HG03432 (cell line): ENCODE results near the gene CHRD.

Experiments used
- ATAC-seq: cut with Tn5 transposase; IDR thresholded peaks from one replicate; pipeline ENCODE4 v1.9.1; 2021; ENCODE audit warnings: mild to moderate bottlenecking, moderate library complexity; ENCODE audit not compliant: unreplicated experiment

Gene CHRD

DNA sequence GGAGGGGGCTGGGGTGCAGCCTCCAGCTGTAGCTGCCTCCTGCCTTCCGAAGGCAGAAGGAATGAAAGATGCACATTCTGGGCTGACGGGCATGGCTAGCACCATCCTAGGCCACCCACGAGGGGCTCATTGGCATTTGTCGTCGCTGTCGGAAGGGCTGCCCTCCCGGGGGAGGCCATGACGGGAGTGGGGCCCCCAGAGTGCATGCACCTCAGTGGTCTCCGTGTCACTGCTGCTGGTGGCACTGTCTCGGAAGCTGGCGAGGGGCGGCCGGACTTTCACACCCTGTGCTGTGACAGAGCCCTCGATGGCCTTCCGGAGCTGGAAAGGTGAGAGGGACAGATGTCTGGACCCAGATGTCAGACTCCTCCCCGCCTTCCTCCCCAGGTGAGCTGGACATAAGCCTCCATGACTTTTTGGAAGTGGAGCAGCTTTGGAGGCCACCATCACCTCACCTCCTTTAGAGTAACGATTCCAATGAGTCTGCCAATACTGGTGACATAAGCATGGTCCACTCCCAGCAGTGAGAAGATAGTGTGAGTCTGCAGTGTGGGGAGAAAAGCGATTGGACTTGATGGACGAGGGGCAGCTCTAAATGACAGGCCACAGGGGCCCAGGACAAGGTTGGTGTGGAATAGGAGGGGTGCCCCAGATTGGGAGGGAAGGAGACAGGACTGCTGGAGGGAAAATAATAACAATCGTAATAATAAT is 33.2 kb upstream of the CHRD start:
- ATAC-seq = no peak

DNA sequence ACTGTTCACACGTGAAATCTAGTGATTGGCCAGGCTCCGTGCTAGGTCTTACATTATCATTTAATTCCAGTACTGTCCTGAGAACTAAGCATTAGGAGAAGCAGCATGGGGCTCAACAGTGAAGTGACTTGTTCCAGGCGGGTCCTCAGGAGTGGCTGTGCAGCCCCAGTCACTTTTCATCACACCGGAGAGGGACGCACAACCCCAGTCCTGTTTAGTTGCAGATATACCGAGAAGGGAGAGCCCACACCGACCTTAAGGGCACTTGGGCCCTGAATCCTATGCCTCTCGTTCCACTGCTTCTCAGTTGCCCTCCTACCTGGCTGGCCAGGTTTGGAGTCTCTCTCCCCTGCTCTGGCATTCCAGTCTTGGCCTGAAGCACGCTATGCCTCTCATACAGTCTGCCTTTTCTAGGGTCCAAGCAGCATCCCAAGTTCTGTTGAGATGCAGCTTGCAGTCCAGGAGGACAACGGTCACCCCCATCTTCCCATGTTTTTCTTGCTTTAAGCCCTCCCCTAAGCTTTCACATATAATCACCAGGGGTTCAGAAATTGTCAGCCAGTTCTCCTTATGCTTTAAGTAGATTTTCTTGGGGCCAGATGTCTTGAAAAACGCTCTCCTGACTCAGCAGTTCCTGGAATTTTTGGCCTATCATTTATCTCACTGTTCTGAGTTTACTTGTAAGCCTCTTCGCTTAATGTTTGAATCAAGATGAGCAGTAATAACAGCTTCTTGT is 32.4 kb upstream of the CHRD start:
- ATAC-seq = no peak

DNA sequence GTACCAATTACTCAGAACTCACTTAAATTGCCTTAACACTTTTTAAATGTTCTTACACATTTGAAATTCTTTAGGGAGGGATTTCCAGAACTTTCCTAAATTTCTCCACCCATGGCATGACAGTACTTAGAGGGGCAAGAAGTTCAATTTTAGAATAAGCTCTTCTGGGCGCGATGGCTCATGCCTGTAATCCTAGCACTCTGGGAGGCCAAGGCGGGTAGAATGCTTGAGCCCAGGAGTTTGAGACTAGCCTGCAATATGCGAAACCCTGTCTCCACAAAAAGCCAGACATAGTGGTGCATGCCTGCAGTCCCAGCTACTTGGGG is 31.8 kb upstream of the CHRD start:
- no peak for ATAC-seq

DNA sequence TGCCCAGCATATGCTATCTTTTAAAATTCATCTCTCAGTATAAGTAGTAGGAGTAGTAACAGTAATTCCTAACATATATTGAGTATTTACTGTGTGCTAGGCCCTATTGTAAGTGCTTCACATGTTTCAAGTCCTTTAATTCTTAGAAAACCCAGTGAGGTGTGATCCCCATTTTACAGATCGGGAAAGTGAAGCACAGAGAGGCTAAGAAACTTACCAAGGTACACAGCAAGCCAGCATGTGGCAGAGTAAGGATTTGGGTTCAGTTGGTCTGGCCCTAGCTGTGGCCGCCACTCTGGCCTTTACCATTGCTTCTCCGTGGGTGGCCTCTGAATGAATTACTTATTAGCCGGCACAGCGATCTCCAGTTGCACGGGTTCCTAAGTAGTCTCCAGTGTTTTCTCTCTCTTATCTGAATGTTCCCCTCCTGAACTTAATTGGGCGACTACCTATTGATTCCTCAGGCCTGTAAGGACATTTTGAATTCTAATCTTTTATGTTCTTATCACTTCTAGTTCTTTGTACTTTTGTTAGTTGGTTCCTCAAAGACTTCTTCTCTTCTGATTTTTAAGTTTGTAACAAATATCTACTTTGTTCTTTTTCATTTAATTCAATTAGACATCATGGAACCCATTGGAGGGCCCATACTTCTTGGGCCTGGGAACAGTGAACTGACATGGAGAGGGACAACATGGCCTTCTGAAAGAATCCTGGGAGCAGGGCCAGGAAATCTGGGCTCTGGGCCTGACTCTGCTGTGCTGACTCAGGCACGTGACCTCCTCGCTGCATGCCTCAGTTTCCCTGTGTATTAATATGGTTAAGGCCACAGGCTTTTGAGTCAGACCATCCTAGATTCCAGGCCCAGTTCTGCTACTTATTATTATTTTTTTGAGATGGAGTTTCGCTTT is 30.0 kb upstream of the CHRD start:
- no peak for ATAC-seq

DNA sequence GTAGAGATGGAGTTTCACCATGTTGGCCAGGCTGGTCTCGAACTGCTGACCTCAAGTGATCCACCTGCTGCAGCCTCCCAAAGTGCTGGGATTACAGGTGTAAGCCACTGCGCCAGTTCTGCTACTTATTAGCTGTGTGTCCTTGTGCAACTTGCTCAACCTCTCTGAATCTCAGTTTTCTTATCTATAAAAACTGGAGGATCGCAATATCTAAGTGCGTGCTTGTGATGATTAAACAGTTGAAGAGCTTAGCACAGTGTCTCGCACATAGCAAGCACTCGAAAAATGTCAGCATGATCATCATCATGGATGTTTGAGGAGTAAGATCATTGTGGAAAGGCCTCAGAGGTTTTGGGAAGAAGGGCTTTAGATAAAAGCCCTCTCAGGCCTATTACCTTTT is 29.2 kb upstream of the CHRD start:
- no peak for ATAC-seq

DNA sequence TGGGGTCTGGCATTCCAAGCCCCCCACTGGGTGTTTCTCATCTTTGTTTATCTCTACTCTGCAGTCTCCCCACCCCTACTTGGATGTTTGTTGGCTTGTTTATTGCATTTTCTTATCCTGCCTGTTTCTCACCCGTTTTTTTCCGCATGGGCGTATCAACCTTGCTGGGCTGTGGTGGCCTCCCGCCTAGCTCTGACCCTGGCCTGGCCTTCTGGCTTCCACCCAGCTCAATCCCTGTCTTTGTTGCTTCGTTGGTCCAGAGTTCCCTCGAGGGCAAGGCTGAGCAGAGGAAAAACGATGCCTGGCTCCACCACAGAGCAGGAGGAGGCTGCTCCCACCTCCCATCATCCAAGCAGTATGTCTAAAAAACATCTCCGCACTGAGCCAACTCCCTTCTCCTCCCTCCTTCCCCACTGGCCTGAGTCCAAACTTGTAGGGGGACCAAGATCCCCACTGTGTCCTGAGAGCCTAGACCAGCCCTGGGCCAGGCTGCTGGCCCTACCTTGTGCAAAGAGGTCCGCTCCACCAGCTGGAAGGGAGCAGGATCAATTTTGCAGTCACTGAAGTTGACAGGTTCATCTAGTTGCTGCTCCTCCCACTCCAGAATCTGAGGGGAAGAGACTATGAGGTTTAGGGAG is 28.2 kb upstream of the CHRD start:
- ATAC-seq = no peak

DNA sequence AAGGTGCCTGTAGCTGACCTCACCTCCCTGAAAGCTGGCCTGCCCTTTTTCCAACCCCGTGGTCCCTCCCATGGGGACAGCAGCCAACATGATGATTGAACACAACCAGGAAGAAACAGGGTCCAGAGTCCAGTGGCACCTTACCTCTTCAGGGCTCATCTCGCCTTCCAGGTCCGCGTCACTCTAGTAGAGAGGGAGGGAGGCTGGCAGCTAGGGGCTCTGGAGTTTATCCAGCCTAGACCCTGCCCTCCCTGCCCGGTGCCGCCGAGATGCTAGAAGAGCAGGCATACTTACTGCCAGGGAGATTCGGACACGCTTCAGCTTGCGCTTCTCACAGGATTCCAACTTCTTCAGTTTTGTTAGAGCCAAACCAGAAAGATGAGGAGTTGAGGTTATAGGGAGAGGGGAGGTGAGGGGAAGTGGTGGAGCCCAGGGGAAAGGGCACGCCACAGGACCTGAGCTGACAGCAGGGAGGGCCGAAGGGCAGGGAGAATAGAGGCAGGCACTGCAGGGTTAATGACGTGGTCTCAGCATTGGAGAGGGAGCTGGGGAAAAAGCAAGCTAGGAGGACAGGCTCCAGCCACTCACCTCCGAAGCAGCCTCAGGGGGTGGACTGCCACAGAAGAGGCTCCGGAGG is 27.6 kb upstream of the CHRD start:
- ATAC-seq = no peak

DNA sequence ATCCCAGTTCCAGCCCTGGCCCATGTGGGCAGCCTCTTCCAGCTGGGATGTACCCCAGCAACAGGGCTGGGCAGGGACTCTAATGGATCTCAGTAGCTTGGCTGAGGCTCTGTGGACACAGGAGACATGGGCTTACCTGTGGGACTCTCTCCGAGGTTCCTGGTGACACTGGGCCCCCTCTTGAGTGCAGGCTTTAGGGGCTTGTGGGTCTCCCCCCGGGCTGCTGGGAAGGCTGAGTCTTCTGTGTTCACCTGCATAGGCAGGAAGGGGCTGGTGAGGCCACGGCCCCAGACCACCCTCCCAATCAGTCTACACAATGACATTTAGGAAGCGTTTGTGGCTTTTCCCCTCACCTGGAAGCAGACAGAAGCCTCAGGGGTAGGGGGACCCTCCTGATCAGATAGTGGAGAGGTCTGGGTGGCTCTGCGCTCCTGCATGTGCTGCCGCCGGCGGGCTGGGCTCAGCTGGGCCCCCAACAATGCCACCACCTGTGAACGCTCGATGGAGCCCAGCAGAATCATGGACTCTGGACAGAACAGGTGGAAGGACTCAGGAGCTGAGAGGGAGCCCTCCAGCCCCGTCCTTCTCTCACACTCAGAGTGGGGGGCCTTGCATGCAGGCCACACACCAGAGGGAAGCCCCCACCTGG is 26.8 kb upstream of the CHRD start:
- no peak for ATAC-seq

DNA sequence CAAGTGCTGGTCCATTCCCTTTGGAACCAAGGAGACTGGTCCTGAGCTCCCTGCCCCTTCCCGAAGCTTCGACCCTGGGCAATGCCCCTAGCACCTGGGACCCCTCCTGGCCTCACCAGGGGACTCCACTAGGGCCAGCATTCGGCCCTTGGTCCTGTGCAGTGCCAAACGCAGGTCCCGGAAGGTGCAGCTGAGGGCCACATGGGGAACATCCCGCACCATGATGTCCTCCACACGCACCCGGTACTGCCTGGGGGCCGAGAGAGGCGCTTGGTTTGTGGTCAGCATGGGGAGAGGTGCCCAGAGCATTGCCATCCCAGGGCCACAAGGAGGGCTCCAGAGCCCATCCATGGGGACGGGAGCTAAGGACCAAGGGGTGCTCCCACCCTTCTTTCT is 26.3 kb upstream of the CHRD start:
- no peak for ATAC-seq

DNA sequence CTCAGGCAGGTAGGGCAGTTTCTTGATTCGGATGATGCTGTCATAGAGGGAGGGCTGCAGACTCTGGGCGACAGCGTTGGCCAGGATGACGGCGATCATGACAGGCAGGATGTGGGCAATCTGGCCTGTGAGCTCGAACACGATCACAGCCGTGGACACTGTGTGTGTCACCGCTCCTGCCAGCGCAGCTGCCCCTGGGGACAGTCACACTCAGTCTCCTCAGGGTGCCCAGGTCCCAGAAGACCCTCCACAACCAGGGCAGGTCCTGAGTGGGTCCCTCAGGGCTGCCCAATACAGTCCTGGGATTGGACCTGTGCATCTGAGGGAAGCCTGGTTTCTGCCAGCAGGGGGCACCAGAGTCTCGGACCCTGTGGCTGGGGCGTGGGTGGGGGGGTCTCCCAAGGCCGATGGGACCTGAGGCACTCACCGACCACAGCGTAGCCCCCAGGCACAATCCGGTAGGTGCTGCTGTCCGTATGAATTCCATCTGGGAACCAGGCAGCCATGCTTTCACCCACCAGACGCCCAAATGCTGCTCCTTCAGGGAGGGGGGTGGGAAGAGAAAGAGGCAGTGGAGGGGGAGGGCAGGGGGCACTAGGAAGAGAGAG is 25.6 kb upstream of the CHRD start:
- ATAC-seq = peak; percentile 63

DNA sequence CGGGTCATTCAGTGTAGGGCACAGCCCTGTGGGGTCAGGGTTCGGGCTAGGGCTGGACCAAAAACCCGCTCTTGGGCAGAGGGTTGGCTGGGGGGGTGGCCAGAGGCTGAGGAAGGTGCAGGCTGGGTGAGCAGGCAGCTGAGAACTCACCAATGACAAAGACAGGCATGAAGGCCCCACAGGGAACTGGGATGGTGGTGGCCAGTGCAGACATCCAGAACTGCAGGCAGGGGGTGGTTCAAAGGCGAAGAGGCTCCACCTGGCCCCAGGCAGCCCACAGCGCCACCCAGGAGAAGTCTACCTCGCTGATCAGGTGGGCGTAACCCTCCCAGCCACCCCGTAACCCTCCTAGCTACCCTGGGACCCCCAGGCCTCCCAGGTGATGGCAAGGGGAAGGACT is 25.1 kb upstream of the CHRD start:
- ATAC-seq = no peak

DNA sequence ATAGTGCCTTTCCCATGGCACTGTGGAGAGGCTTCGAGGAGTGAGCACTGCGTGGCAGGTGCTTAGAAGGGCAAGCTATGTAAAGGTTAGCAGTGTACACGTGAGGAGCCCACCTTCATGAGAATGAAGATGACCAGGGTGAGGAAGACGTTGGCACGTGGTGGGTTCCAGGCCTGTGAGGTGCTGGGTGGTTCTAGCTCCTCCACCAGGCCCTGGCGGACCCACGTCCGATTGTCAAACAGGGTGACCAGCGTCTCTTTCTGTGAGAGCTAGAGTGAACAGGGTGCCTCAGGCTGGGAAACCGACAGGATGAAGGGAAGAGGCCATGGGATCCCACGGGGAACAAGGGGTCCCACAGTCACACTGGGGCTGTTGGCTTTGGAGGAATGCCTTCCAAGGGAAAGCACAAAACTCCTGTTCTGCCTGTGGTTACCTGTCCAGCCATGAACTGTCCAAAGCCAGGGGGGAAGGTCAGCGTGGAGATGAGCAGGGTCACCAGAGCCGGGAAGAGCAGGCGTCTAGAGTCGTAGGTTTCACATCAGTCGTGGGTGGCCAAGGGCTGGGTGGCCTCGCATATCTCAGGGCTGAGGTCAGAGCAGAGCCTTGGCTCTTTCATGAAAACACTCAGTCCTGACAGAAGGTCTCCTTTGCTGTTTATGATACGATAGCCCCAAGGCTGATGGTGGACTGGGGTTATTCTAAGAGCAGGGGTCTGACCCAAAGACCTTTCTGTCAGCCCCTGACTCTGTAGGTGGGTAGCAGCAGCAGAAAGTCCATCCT is 24.4 kb upstream of the CHRD start:
- no peak for ATAC-seq

DNA sequence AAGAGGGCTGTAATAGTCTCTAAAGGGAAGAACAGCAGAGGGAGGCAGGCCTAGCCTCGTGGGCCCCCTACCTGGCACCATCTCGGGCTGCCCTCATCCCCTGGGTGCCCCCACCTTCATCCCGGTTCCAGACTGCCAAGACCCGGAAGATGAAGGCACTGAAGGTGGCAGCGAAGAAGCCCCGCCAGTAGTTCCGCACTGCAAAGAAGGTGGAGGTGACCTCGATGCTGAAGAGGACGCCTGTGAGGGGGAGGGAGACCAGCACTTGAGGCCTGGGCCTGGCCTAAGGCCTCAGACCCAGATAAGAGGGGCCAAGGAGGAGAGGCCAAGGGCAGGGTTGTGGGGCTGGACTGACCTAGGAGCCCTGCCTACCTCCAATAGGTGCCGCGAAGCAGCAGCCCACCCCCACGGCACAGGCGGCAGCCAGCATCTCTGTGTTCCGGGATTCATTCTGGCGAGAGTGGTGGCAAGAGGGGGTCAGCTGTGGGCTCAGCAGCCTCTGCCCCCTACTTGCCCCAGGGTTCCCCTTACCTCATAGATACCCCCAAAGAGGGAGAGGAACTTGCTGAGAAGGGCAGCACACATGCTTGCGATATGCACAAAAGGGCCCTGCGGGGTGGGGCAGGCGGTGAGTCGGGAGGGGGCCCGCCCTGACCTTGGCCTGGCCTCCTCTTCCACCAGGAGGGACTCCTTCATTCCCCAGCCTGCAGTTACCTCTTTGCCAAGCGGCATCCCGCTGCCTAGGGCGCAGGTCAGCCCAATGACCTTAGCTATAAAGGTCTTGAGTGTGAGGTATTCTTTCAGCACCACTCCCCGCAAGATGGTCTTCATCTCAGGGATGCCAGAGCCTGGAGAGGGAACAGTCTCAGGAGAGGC is 22.4 kb upstream of the CHRD start:
- ATAC-seq = no peak

DNA sequence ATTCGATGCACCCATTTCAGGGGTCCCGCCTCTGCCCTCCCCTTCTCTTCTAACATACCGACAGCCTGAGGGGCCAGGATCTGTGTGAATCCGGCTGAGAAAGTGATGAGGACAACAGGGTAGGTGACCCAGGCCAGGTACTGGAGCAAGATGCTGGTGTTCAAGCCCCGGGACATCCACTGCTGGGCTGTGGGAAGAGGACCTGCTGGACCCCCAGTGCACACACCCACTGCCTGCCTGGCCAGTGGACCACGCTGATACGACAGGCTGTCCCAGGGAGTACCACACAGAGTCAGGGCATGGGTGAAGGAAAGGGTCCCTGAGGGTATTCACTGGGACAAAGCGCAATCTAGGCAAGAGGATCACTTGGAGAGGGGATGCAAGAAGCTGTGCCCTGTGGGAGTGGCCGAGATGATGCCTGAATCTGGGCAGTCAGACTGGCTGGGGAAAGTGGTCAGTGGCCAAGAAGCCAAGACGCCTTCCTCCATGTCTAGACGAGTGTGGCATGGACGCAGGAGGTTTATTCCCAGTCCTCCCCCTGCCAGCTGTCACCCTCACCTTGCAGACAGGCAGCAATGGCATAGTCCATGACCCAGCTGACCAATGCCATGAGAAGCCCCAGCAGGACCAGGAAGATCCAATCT is 21.6 kb upstream of the CHRD start:
- ATAC-seq = no peak

DNA sequence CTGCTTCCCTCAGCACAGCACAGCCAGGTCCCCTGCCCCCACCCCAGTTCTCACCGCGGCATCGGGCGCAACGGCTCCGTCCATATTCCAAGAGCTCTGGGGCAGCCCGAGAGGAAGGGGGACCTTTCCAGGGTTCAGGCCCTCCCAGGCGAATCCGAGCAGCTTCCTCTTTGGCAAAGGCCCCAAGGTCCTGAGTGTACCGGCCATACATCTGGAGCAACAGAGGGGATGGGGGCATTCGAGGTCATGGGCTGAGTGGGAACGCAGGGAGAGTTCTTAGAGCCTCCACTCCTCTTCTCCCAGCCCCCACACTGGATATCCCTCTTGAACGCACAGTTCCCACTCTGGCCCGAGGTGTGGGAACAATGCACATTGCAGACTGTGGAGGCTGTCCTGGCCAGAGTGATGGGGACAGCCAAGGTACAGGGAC is 20.9 kb upstream of the CHRD start:
- ATAC-seq = no peak

DNA sequence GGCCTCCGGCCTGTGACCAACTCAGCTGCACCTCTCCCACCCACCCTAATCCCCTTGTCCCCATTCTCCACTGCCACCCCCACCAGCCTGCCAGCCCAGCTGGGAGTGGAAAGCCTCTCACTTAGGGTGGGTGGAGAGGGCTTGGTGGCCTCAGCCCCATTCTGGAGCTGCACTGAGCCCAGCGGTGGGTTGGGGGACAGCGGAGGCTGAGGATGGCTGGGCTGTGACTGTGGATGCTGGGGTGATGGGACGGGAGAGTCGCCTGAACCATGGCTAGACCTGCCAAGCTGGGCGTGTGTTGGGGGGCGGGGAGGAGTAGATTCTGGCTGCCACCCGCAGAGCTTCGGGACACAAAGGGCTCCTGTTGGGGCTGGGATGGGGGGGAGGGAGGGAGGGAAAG is 20.2 kb upstream of the CHRD start:
- no peak for ATAC-seq

DNA sequence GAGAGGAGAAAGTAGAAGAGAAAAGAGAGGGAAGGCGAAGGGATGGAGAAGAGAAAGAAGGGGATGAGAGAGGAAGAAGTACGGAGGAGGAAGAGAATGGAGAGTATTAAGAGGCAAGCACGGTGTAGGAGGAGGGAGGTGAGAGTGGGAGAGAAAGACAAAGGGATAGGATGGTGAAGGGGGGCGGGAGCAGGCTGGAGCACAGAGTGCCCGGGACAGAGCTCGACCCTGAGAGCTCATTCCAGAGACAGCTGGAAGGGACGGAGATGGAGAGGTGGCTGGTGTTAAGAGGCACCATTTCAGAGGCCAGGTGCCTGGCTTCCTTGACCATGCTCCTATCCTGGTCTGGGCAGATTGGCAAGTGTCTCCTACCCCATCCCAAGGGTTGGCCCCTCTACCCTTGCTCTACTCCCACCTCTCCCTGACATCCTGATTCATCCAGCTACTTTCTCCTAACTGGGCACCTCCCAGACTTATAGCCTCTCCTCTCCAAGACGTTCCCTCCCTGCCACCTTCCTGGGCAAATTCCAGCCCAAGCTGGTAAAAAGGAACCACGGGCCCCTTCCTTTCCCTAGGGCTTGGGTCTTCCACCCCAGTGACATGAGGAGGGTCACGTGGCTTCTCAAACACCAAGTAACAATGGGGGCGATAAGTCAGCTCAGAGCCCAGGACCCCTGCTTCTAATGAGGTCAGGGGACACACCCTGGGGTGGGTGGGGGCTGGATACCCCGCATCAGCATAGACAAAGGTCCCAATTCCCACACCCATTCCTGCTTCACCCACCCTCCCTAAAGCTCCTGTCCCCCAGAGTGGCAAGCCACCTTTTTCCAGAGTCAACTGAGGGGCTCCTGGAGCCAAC is 19.6 kb upstream of the CHRD start:
- ATAC-seq = no peak
